Skin of body (tissue), 2 donors: ENCODE data around the gene C9orf78. TPM values are rescaled to one million over a fixed set of nuclear protein-coding genes. Genes with fewer than 3 reads are reported as not detected.
"Not testable (repeated sequence)": the region's sequence is repeated elsewhere in the genome, so short reads cannot be mapped to it uniquely, and the experiment has no call there.

Source experiments
- DNase-seq: peaks from one replicate; lab custom pipeline; 2025; lab: John Stamatoyannopoulos, UW
- total RNA-seq: library from RNA; depleted of rRNA; stranded (reverse); fragments of >200 nt; gene quantifications from one replicate; pipeline ENCODE4 v1.2.3, GENCODE V29; 2014

C9orf78 gene
- total RNA-seq, 1 donor from 2014 or later = 38.4 TPM

GRCh38 chr9:129813661-129814060 lies 21.4 kb downstream of the C9orf78 start:
- no peak for DNase-seq

GRCh38 chr9:129812385-129812784 lies 22.7 kb downstream of the C9orf78 start:
- no peak for DNase-seq

DNA sequence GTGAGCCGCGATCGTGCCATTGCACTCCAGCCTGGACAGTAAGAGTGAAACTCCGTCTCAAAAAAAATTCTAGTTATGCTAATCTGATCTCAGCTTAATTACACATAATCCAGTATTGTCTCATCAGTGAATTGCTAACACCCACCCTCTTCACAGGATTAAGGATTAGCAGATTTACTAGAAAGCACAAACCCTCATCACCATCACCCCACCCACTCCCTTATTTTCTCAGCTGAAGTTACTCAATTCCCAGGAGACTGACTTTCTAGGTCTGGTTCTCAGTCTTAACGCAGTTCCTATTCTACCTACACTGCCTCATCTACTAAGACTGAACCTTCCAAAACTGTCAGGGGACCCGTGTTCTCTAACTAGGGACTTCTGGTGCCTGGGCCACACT lies 23.1 kb downstream of the C9orf78 start:
- DNase-seq = no peak

DNA sequence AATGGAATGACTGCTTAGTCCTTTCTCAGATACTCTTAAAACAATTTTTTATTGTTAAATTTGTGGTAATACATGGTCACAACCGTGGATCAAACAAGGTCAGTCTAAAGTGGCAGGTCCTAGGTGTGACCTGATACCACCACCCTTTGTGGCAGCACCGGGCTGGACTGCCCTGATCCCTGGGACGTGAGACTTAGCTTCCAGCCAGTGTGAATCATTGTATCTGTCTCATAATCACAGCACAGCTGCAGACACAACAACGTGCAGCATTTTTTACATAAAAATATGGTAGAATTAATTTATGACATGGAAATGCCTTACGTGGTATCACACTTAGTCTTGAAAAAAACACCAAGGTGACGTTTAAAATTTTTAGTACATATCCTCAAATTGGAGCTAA lies 24.3 kb downstream of the C9orf78 start:
- DNase-seq = no peak

GRCh38 chr9:129810116-129810515 lies 25.0 kb downstream of the C9orf78 start:
- DNase-seq = no peak

GRCh38 chr9:129809346-129809745 lies 25.7 kb downstream of the C9orf78 start:
- DNase-seq = no peak

- no peak for DNase-seq
Observed at GRCh38 chr9:129806061-129806460, 29.0 kb downstream of the C9orf78 start.

- no peak for DNase-seq
Observed at GRCh38 chr9:129803676-129804060, 31.4 kb downstream of the C9orf78 start.

DNA sequence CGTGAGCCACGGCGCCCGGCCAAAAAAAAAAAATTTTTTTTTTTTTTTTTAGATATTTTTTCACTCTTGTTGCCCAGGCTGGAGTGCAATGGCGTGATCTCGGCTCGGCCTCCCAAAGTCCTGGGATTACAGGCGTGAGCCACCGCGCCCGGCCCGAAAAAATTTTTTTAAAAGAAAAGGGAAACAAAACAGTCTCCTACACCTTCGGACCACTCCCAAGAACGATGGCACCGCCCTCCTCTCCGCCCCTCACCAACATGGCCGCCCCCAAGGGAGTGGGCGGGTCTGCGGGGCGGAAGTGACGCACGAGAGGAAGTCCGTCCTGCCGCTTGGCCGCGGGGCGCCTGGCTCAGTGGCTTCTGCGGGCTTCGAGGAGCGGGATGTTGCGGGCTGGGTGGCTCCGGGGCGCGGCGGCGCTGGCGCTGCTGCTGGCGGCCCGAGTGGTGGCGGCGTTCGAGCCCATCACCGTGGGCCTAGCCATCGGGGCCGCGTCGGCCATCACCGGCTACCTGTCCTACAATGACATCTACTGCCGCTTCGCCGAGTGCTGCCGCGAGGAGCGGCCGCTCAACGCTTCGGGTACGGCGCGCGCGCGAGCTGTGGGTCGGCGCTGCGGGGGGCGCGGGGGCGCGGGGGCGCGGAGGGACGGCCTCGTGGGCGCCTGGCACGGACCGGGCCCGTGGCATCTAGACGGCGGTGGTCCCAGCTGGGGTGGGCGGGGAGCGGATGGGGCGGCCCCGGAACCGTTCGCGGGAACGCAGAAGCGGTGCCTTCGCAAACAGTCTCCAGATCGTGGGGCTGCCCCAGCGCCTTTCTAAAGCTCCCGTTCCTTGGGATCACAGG lies 32.0 kb downstream of the C9orf78 start, which contains the start of gene TOR1B:
TSS of gene TOR1B (plus strand) at position 352 of the 843 bp plus-strand sequence. CDS start at position 381, 29 bp downstream.
- peak; percentile 90 for DNase-seq

- DNase-seq = no peak
Observed at GRCh38 chr9:129801504-129801903, 33.6 kb downstream of the C9orf78 start.

- no peak for DNase-seq
Observed at GRCh38 chr9:129798973-129799372, 36.1 kb downstream of the C9orf78 start.

DNA sequence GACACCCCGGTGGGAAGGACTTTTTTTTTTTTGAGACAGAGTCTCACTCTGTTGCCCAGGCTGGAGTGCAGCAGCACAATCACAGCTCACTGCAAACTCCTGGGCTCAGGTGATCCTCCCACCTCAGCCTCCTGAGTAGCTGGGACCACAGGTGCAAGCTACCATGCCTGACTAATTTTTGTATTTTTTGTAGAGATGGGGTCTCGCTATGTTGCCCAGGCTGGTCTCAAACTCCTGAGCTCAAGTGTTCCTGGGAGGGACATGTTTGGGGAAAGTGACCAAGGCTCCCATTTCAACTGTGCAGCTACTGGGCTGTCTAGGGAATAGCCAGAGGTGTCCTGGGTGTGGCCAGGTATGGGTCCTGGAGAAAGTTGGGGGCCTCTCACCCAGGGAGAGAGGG lies 39.0 kb downstream of the C9orf78 start:
- DNase-seq = not testable (repeated sequence)

DNA sequence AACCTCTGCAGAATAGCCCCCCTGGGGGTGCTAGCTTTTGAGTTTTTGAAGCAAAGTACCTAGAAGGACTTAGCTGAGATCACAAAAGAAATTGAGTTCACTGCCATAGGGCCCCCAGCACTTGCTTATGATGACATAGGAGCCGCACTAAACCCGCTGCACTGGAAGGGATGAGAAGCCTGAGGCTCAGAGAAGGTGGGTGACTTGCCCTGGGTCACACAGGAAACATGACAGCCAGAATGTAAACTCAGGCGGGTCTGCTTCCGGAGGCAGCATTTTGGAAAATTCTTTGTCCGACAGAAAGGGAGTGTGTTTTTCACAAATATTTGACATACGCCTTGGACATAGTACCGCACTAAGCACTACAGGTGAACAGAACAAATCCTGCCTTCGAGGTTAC lies 40.5 kb downstream of the C9orf78 start:
- no peak for DNase-seq

DNA sequence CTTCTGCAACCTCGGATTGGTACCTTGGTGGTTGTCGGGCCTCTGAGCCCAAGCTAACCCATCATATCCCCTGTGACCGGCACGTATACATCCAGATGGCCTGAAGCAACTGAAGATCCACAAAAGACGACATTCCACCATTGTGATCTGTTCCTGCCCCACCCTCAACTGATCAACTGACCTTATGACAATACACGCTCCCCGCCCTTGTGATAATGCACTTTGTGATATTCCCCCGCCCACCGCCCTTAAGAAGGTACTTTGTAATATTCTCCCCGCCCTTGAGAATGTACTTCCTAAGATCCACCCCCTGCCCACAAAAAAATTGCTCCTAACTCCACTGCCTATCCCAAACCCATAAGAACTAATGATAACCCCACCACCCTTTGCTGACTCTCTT lies 48.6 kb downstream of the C9orf78 start:
- DNase-seq = no peak

- no peak for DNase-seq
Observed at GRCh38 chr9:129785866-129786265, 49.2 kb downstream of the C9orf78 start.

- not testable (repeated sequence) for DNase-seq
Observed at GRCh38 chr9:129784970-129785369, 50.1 kb downstream of the C9orf78 start.

DNA sequence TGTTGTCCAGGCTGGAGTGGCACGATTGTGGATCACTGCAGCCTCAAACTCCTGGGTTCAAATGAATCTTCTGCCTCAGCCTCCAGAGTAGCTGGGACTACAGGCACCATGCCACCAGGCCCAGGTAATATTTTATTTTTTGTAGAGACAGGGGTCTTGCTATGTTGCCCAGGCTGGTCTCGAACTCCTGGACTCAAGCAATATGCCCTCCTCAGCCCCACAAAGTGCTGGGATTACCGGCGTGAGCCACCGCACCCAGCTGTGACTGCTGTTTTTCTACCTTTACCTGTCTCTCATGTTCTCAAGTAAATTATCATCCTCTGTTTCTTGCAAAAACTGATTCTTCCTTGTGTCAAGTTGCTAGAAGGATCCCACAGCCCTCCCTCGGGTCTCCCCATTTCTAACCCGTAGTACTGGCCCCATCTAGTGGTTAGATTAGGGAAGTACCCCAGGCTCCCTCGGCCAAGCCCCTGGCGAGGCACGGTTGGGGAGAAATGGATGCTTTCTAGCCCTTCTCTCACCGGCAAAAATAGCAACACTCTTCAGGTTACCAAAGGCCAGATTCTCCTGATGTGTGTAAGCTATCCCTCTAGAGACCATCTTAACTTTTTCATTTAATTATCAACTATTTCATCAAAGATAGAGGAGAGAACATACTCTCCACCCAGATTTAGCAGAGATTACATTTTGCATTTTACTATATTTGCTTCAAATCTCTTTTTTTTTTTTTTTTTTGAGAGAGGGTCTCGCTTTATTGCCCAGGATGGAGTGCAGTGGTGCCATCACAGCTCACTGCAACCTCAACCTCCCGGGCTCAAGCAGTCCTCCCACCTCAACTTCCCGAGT lies 51.3 kb downstream of the C9orf78 start:
- DNase-seq = peak; percentile 89

- DNase-seq = no peak
Observed at GRCh38 chr9:129781981-129782380, 53.1 kb downstream of the C9orf78 start.

- DNase-seq = no peak
Observed at GRCh38 chr9:129781131-129781530, 53.9 kb downstream of the C9orf78 start.

GRCh38 chr9:129779560-129780190 lies 55.4 kb downstream of the C9orf78 start:
- no peak for DNase-seq

DNA sequence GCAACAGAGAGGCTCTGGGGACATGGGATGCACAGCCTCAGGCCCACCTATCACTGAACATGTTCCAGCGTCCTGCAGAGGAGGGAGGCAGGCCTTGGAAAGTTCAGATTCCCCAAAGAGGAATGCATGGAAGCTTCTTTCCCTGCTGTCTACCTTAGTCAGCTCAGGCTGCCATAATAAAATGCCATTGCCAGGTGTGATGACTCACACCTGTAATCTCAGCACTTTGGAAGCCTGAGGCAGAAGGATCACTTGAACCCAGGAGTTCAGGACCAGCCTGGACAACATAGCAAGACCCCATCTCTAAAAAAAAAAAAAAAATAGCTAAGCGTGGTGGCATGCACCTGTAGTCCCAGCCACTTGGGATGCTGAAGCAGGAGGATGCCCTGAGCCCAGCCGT lies 56.6 kb downstream of the C9orf78 start:
- DNase-seq = no peak

GRCh38 chr9:129777769-129778130 lies 57.3 kb downstream of the C9orf78 start:
- DNase-seq = no peak
